Activated CD4-positive, alpha-beta T cell treated with anti-CD3 and anti-CD28 coated beads, Interleukin-2, amount 10 ng/mL, durations not matched to agents 7 days and 5 days (primary cell): ENCODE results near the gene LAT. TPM values are rescaled to one million over a fixed set of nuclear protein-coding genes. Genes with fewer than 3 reads are reported as not detected.
"Not testable (repeated sequence)": the region's sequence is repeated elsewhere in the genome, so short reads cannot be mapped to it uniquely, and the experiment has no call there.

ENCODE experiments used
- CTCF ChIA-PET: fragments of 350-600 bp; sonication (Branson Sonifier 250); formaldehyde crosslinking; loops from one replicate; lab custom pipeline; 2021; ENCODE audit warnings: antibody characterized with exemption; lab: Charles Lee
- POLR2A ChIA-PET: fragments of 350-600 bp; sonication (Branson Sonifier 250); formaldehyde crosslinking; loops from one replicate; lab custom pipeline; 2021; ENCODE audit warnings: antibody characterized with exemption; lab: Charles Lee
- DNase-seq: peaks from one replicate; pipeline ENCODE4 v3.0.0-alpha.2; 2020
- H3K27ac Mint-ChIP-seq: one replicate; pipeline ENCODE4 v1.8.0; 2021; ENCODE audit warnings: mild to moderate bottlenecking, moderate library complexity, mixed read lengths
- H3K27me3 Mint-ChIP-seq: one replicate; pipeline ENCODE4 v1.8.0; 2021; ENCODE audit warnings: mixed read lengths
- H3K36me3 Mint-ChIP-seq: one replicate; pipeline ENCODE4 v1.8.0; 2021; ENCODE audit warnings: low read depth, mixed read lengths
- H3K4me1 Mint-ChIP-seq: one replicate; pipeline ENCODE4 v1.8.0; 2021; ENCODE audit warnings: mixed read lengths
- H3K4me3 Mint-ChIP-seq: one replicate; pipeline ENCODE4 v1.8.0; 2021; ENCODE audit warnings: mild to moderate bottlenecking, moderate library complexity, mixed read lengths
- H3K9me3 Mint-ChIP-seq: one replicate; pipeline ENCODE4 v1.8.0; 2021; ENCODE audit warnings: mixed read lengths
- total RNA-seq, 2 experiments: library from RNA; stranded (reverse); gene quantifications; one replicate each; pipeline ENCODE4 v1.2.3, GENCODE V29; 2021

Gene LAT
- total RNA-seq, result 100 to 1,000 TPM; 365 to 379 TPM

GRCh38 chr16:28984619-28985135 is at the start of gene LAT:
LAT (plus strand) TSS chr16:28985052; CDS start chr16:28985418, 366 bp downstream.
- Mint-ChIP-seq H3K36me3 (peaks cover 83% of the 10 kb centered on the region), H3K27ac (peak within 1 kb of the TSS; percentile 97), H3K27me3 (no peaks in the 10 kb centered on the region), H3K4me3 (peak within 1 kb of the TSS; percentile 100), H3K4me1 (peaks cover 47% of the 10 kb centered on the region), H3K9me3 (peaks cover 12% of the 10 kb centered on the region)
- CTCF ChIA-PET, result interaction anchor here (1.0 to 1.3 kb wide), 2 partner anchors 10 to 40 kb away, joined by 4 read pairs; no protein-coding TSS in a partner anchor
- peak; percentile 84 for DNase-seq
- POLR2A ChIA-PET, result no interaction called here

GRCh38 chr16:28935346-28935745 is 49.5 kb upstream of the LAT start:
- CTCF ChIA-PET, result interaction anchor here (1.3 to 2.9 kb wide), 2 partner anchors 10 to 12 kb away, joined by 4 to 22 read pairs; no protein-coding TSS in a partner anchor
- no peaks in the 10 kb centered on the region for H3K27me3 Mint-ChIP-seq
- no peaks in the 10 kb centered on the region for H3K36me3 Mint-ChIP-seq
- no peak for DNase-seq
- no peaks in the 10 kb centered on the region for H3K9me3 Mint-ChIP-seq
- peaks cover 33% of the 10 kb centered on the region for H3K4me1 Mint-ChIP-seq
- POLR2A ChIA-PET, result no interaction called here
- H3K27ac Mint-ChIP-seq, result no peak overlapping the region
- no peak overlapping the region for H3K4me3 Mint-ChIP-seq

- ChIA-PET POLR2A (no interaction called here), CTCF (interaction anchor here (0.6 to 4.9 kb wide), 9 partner anchors 9 to 90 kb away, joined by 3 to 22 read pairs (median 4); partner anchors contain the start of genes NFATC2IP and TUFM)
- peaks cover 25% of the 10 kb centered on the region for H3K4me1 Mint-ChIP-seq
- H3K4me3 Mint-ChIP-seq, result peak overlapping the region; percentile 60
- peak; percentile 86 for DNase-seq
- H3K36me3 Mint-ChIP-seq, result no peaks in the 10 kb centered on the region
- no peaks in the 10 kb centered on the region for H3K9me3 Mint-ChIP-seq
- H3K27ac Mint-ChIP-seq, result peak overlapping the region; percentile 48
- no peaks in the 10 kb centered on the region for H3K27me3 Mint-ChIP-seq
Measured at GRCh38 chr16:28935924-28936783, 48.7 kb upstream of the LAT start.

GRCh38 chr16:28936784-28937155 is 48.1 kb upstream of the LAT start:
- peaks cover 24% of the 10 kb centered on the region for H3K4me1 Mint-ChIP-seq
- peak overlapping the region; percentile 48 for H3K27ac Mint-ChIP-seq
- H3K27me3 Mint-ChIP-seq, result no peaks in the 10 kb centered on the region
- POLR2A ChIA-PET, result no interaction called here
- H3K36me3 Mint-ChIP-seq, result no peaks in the 10 kb centered on the region
- CTCF ChIA-PET, result interaction anchor here (0.6 to 4.9 kb wide), 9 partner anchors 8 to 91 kb away, joined by 3 to 22 read pairs (median 4); partner anchors contain the start of genes NFATC2IP and TUFM
- no peaks in the 10 kb centered on the region for H3K9me3 Mint-ChIP-seq
- DNase-seq, result no peak
- peak overlapping the region; percentile 60 for H3K4me3 Mint-ChIP-seq

- Mint-ChIP-seq H3K27ac (no peak overlapping the region), H3K36me3 (no peaks in the 10 kb centered on the region), H3K4me1 (peaks cover 24% of the 10 kb centered on the region), H3K4me3 (no peak overlapping the region), H3K9me3 (no peaks in the 10 kb centered on the region), H3K27me3 (no peaks in the 10 kb centered on the region)
- no peak for DNase-seq
- ChIA-PET POLR2A (no interaction called here), CTCF (interaction anchor here (1.2 to 4.9 kb wide), 3 partner anchors 8 to 92 kb away, joined by 3 to 22 read pairs (median 22); partner anchors contain the start of genes NFATC2IP and TUFM)
Measured at GRCh38 chr16:28937222-28937876, 47.5 kb upstream of the LAT start.

GRCh38 chr16:28938721-28939120 is 46.1 kb upstream of the LAT start:
- ChIA-PET POLR2A (no interaction called here), CTCF (interaction anchor here (1.4 to 4.9 kb wide), 2 partner anchors 11 to 15 kb away, joined by 3 to 22 read pairs; partner anchors contain the start of gene NFATC2IP)
- no peak overlapping the region for H3K4me3 Mint-ChIP-seq

GRCh38 chr16:28939825-28940224 is 45.0 kb upstream of the LAT start:
- POLR2A ChIA-PET, result interaction anchor here (0.6 kb wide), 1 partner anchor 641 kb away, joined by 4 read pairs; no protein-coding TSS in a partner anchor
- CTCF ChIA-PET, result interaction anchor here (1.4 to 4.9 kb wide), 3 partner anchors 10 to 77 kb away, joined by 3 to 22 read pairs (median 4); partner anchors contain the start of genes NFATC2IP and SH2B1

More at GRCh38 chr16:28938721-28939120, 46.1 kb upstream of the LAT start:
- H3K9me3 Mint-ChIP-seq, result no peaks in the 10 kb centered on the region
- no peak overlapping the region for H3K27ac Mint-ChIP-seq
- no peaks in the 10 kb centered on the region for H3K36me3 Mint-ChIP-seq
- DNase-seq, result no peak
- H3K4me1 Mint-ChIP-seq, result peaks cover 27% of the 10 kb centered on the region
- H3K27me3 Mint-ChIP-seq, result no peaks in the 10 kb centered on the region

GRCh38 chr16:28943281-28943680 is 41.6 kb upstream of the LAT start:
- H3K27ac Mint-ChIP-seq, result no peak overlapping the region
- no peaks in the 10 kb centered on the region for H3K36me3 Mint-ChIP-seq
- H3K4me3 Mint-ChIP-seq, result no peak overlapping the region
- H3K9me3 Mint-ChIP-seq, result no peaks in the 10 kb centered on the region
- peaks cover 25% of the 10 kb centered on the region for H3K4me1 Mint-ChIP-seq
- peaks cover 3% of the 10 kb centered on the region for H3K27me3 Mint-ChIP-seq
- DNase-seq, result no peak
- CTCF ChIA-PET, result interaction anchor here (1.5 to 3.8 kb wide), 4 partner anchors 11 to 105 kb away, joined by 3 to 30 read pairs (median 14); partner anchors contain the start of gene CD19
- POLR2A ChIA-PET, result no interaction called here

More at GRCh38 chr16:28939825-28940224, 45.0 kb upstream of the LAT start:
- H3K36me3 Mint-ChIP-seq, H3K4me3 Mint-ChIP-seq, H3K27ac Mint-ChIP-seq, H3K27me3 Mint-ChIP-seq, DNase-seq, H3K9me3 Mint-ChIP-seq: not testable (repeated sequence)
- peaks cover 29% of the 10 kb centered on the region for H3K4me1 Mint-ChIP-seq

GRCh38 chr16:28946681-28947080 is 38.2 kb upstream of the LAT start:
- Mint-ChIP-seq H3K4me3 (no peak overlapping the region), H3K9me3 (no peaks in the 10 kb centered on the region), H3K27ac (no peak overlapping the region), H3K36me3 (peaks cover 3% of the 10 kb centered on the region), H3K4me1 (peaks cover 36% of the 10 kb centered on the region), H3K27me3 (peaks cover 3% of the 10 kb centered on the region)
- CTCF ChIA-PET, result interaction anchor here (1.0 to 3.8 kb wide), 3 partner anchors 11 to 37 kb away, joined by 3 to 30 read pairs (median 4); partner anchors contain the start of gene CD19
- no peak for DNase-seq
- POLR2A ChIA-PET, result no interaction called here

- Mint-ChIP-seq H3K4me1 (peaks cover 36% of the 10 kb centered on the region), H3K27me3 (peaks cover 3% of the 10 kb centered on the region), H3K9me3 (no peaks in the 10 kb centered on the region), H3K4me3 (peak within 1 kb of the TSS; percentile 100), H3K27ac (peak within 1 kb of the TSS; percentile 99), H3K36me3 (peaks cover 32% of the 10 kb centered on the region)
- POLR2A ChIA-PET, result interaction anchor here (0.6 kb wide), 1 partner anchor 80 kb away, joined by 9 read pairs; no protein-coding TSS in a partner anchor
- peak; percentile 100 for DNase-seq
- CTCF ChIA-PET, result interaction anchor here (0.6 to 2.9 kb wide), 4 partner anchors 13 to 65 kb away, joined by 3 to 22 read pairs (median 3); no protein-coding TSS in a partner anchor
Measured at GRCh38 chr16:28950648-28951409, 34.0 kb upstream of the LAT start, which contains the start of gene NFATC2IP. NFATC2IP (plus strand) TSS chr16:28950937; CDS start chr16:28951012, 75 bp downstream.

- Mint-ChIP-seq H3K4me1 (peaks cover 36% of the 10 kb centered on the region), H3K27me3 (peaks cover 3% of the 10 kb centered on the region), H3K27ac (peak overlapping the region; percentile 99), H3K36me3 (peaks cover 36% of the 10 kb centered on the region), H3K4me3 (peak overlapping the region; percentile 100), H3K9me3 (no peaks in the 10 kb centered on the region)
- POLR2A ChIA-PET, result interaction anchor here (0.6 kb wide), 1 partner anchor 105 kb away, joined by 3 read pairs; the partner anchor contains the start of gene TUFM
- peak; percentile 57 for DNase-seq
- CTCF ChIA-PET, result no interaction called here
Measured at GRCh38 chr16:28951410-28951943, 33.4 kb upstream of the LAT start.
